B cell (primary cell): ENCODE results near the gene KRTAP9-1.
"Not testable (repeated sequence)": the region's sequence is repeated elsewhere in the genome, so short reads cannot be mapped to it uniquely, and the experiment has no call there.

Experiments
- CTCF ChIP-seq: fragments of 200-600 bp; IDR thresholded peaks from one replicate; pipeline ENCODE4 v1.8.0; 2022; ENCODE audit warnings: antibody characterized with exemption, mild to moderate bottlenecking
- EZH2 ChIP-seq: IDR thresholded peaks from 2 replicates; pipeline ENCODE4 v1.6.1; 2012; ENCODE audit warnings: borderline replicate concordance, low read depth, mild to moderate bottlenecking, moderate library complexity, low read length; ENCODE audit not compliant: insufficient read depth, poor library complexity, severe bottlenecking

- TF ChIP-seq EZH2, CTCF: not testable (repeated sequence)
These were observed at the start of gene KRTAP9-1 for GRCh38 chr17:41189837-41190318.
